Measurements from ENCODE around the gene C14orf180. TPM values are rescaled to one million over a fixed set of nuclear protein-coding genes. Genes with fewer than 3 reads are reported as not detected.

Gene C14orf180
- total RNA-seq, 3 donors from 2014 or later (not counting 1 experiment from before 2014, with no cell fraction given), result not detected

DNA sequence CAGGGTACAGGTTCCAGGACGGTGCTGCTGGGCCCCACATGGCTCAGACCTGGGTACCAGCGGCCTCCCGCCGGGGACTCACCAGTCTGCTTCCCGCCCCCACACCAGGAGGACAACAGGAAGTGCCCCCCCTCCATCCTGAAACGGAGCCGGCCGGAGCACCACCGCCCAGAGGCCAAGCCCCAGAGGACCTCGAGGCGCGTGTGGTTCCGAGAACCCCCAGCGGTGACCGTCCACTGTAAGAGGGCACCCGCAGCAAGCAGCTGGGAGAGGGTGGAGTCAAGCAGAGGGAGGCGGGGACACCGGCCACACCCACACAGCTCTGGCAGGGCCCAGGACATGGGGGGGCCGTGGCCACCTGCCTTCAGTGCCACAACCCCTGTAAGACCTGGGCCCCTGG is 8.1 kb downstream of the C14orf180 start:
- DNase-seq, result no peak
- Histone ChIP-seq H3K36me3 (ENCODE audit: control insufficient read depth, insufficient read depth, low read length) (no peaks in the 10 kb centered on the region), H3K27ac (ENCODE audit: low read length) (no peak overlapping the region), H3K4me3 (ENCODE audit: low read length) (no peak overlapping the region), H3K27me3 (ENCODE audit: control insufficient read depth, insufficient read depth, low read length) (no peaks in the 10 kb centered on the region), H3K9me3 (ENCODE audit: control insufficient read depth, insufficient read depth, low read length) (no peaks in the 10 kb centered on the region), H3K4me1 (ENCODE audit: control insufficient read depth, insufficient read depth, low read length) (no peaks in the 10 kb centered on the region)
- H3K4me1 Mint-ChIP-seq, result no peaks in the 10 kb centered on the region
- no peaks in the 10 kb centered on the region for H3K9me3 Mint-ChIP-seq
- no peak overlapping the region for H3K4me3 Mint-ChIP-seq
- H3K27ac Mint-ChIP-seq, result no peak overlapping the region
- no peak for ATAC-seq
- intact Hi-C loops (cut with micrococcal nuclease), result no loop called here
- peaks cover 0 to 5% of the 10 kb centered on the region in 2 donors for H3K27me3 Mint-ChIP-seq (ENCODE audit: low read depth in 2 of 2)
- H3K36me3 Mint-ChIP-seq, result no peaks in the 10 kb centered on the region
- TF ChIP-seq, protein P1, sequence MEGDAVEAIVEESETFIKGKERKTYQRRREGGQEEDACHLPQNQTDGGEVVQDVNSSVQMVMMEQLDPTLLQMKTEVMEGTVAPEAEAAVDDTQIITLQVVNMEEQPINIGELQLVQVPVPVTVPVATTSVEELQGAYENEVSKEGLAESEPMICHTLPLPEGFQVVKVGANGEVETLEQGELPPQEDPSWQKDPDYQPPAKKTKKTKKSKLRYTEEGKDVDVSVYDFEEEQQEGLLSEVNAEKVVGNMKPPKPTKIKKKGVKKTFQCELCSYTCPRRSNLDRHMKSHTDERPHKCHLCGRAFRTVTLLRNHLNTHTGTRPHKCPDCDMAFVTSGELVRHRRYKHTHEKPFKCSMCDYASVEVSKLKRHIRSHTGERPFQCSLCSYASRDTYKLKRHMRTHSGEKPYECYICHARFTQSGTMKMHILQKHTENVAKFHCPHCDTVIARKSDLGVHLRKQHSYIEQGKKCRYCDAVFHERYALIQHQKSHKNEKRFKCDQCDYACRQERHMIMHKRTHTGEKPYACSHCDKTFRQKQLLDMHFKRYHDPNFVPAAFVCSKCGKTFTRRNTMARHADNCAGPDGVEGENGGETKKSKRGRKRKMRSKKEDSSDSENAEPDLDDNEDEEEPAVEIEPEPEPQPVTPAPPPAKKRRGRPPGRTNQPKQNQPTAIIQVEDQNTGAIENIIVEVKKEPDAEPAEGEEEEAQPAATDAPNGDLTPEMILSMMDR (IDR thresholded peaks at IDR 0.05), result no peak
- 57% methylated on average over 19 of the region's 19 CpGs for WGBS (ENCODE audit: insufficient coverage)

DNA sequence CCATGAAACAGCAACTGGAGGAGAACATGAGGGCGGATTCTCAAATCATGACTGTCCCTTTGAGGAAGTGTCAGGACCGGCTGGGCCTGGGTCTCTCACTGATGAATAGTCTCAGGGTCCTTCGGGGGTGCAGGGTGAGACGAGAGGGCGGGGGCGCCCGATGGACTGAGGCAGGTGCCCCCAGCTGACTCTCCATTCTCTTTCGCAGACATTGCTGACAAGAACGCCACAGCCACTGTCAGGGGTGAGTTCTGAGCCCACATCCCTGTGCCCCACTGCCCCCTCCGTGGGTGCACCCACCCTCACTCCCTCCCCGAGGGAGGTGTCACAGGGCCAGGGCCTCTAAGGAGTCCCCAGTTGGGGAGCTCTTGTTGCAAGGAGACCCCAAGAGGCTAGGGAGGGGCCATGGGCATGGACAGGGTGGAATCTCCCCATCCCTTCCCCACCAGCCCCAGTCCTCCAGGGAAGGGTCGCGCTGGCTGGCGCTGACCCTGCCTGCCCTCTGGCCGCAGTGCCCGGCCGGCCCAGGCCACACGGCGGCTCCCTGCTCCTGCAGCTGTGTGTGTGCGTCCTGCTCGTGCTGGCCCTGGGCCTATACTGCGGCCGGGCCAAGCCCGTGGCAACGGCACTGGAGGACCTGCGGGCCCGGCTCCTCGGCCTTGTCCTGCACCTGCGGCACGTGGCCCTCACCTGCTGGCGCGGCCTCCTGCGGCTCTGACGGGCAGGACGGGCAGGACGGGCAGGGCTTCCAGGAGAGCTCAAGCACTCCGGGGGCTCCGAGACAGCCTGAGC is 8.7 kb downstream of the C14orf180 start:
- H3K27ac Mint-ChIP-seq, result no peak overlapping the region
- WGBS (ENCODE audit: insufficient coverage), result 89% methylated on average over 38 of the region's 38 CpGs
- no peaks in the 10 kb centered on the region for H3K36me3 Mint-ChIP-seq

DNA sequence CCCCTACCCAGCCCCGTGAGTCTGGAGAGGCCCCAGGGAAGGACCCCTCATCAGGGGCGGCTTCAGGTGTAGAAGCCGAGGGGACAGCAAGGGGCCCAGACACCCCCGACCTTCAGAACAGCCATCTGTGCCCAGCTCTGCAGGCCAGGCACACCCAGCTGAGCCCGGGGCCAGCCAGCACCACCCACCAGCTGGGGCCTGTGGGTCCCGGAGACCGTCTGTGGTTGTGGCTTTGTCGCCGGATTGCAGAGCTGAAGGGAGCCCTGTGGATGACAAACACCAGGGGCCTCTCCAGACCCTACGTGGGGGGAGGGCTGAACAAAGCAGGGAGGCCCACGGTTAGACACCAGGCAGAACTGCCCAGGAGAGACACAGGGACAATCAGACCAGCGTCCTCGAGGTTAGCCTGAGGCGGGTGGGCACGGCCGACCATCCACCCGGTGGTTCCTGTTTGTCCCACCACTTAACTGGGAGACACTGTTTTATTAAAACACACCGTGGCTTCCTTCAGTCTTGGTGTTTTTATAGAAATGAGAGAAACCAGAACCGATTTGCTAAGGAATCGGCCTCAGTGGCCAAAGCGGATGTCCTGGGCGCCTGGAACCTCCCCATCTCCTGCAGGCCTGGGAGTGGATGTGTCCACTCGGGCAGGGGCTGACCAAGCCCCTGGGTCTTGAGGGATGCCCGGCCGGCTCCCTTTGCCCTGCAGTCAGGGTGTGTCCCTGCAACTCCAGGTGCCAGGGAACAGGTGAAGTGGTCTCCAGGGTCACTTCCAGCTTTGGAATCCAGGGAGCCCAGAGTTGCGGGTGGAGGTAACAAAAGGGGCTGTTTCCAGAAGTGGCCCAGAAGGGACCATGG is 10.0 kb downstream of the C14orf180 start:
- intact Hi-C loops (cut with micrococcal nuclease), result no loop called here
- no peaks in the 10 kb centered on the region for H3K4me1 Mint-ChIP-seq
- H3K27ac Mint-ChIP-seq, result no peak overlapping the region
- H3K9me3 Mint-ChIP-seq, result no peaks in the 10 kb centered on the region
- H3K27ac ChIP-seq (ENCODE audit: low read length), result no peak overlapping the region
- WGBS (ENCODE audit: insufficient coverage), result 69% methylated on average over 26 of the region's 26 CpGs
- no peak for DNase-seq
- no peaks in the 10 kb centered on the region for H3K36me3 Mint-ChIP-seq
- TF ChIP-seq, protein P1 (IDR thresholded peaks at IDR 0.05), result no peak
- no peak for ATAC-seq
- peaks cover 0 to 5% of the 10 kb centered on the region in 2 donors for H3K27me3 Mint-ChIP-seq (ENCODE audit: low read depth in 2 of 2)
- no peak overlapping the region for H3K4me3 Mint-ChIP-seq
- H3K9me3 ChIP-seq (ENCODE audit: control insufficient read depth, insufficient read depth, low read length), result no peaks in the 10 kb centered on the region
- H3K4me3 ChIP-seq (ENCODE audit: low read length), result no peak overlapping the region
- no peaks in the 10 kb centered on the region for H3K36me3 ChIP-seq (ENCODE audit: control insufficient read depth, insufficient read depth, low read length)
- H3K4me1 ChIP-seq (ENCODE audit: control insufficient read depth, insufficient read depth, low read length), result no peaks in the 10 kb centered on the region
- no peaks in the 10 kb centered on the region for H3K27me3 ChIP-seq (ENCODE audit: control insufficient read depth, insufficient read depth, low read length)

More for the DNA sequence above, 8.7 kb downstream of the C14orf180 start:
- no peak for ATAC-seq
- H3K4me3 ChIP-seq (ENCODE audit: low read length), result no peak overlapping the region
- TF ChIP-seq, protein P1 (IDR thresholded peaks at IDR 0.05), result no peak
- no peaks in the 10 kb centered on the region for H3K4me1 Mint-ChIP-seq
- no peaks in the 10 kb centered on the region for H3K4me1 ChIP-seq (ENCODE audit: control insufficient read depth, insufficient read depth, low read length)
- no peaks in the 10 kb centered on the region for H3K27me3 ChIP-seq (ENCODE audit: control insufficient read depth, insufficient read depth, low read length)
- H3K4me3 Mint-ChIP-seq, result no peak overlapping the region
- no peak for DNase-seq
- no peaks in the 10 kb centered on the region for H3K9me3 Mint-ChIP-seq
- H3K9me3 ChIP-seq (ENCODE audit: control insufficient read depth, insufficient read depth, low read length), result no peaks in the 10 kb centered on the region
- H3K27me3 Mint-ChIP-seq (ENCODE audit: low read depth in 2 of 2), result peaks cover 0 to 5% of the 10 kb centered on the region in 2 donors
- H3K27ac ChIP-seq (ENCODE audit: low read length), result no peak overlapping the region
- H3K36me3 ChIP-seq (ENCODE audit: control insufficient read depth, insufficient read depth, low read length), result no peaks in the 10 kb centered on the region
- intact Hi-C loops (cut with micrococcal nuclease), result no loop called here
